ENCODE results near the gene SPTSSB. TPM values are rescaled to one million over a fixed set of nuclear protein-coding genes. Genes with fewer than 3 reads are reported as not detected.

SPTSSB gene
- total and polyA plus RNA-seq, 3 experiments from 2014 or later = 9.5 TPM; not detected in 2

GRCh38 chr3:161356287-161356686, 15.0 kb downstream of the SPTSSB start:
- Mint-ChIP-seq H3K4me3 (no peak overlapping the region), H3K36me3 (peaks cover 0 to 24% (median 5%) of the 10 kb centered on the region in 3 donors), H3K4me1 (peaks cover 0 to 4% (median 0%) of the 10 kb centered on the region in 3 donors), H3K27ac (no peak overlapping the region), H3K27me3 (peaks cover 6 to 38% of the 10 kb centered on the region in 2 donors), H3K9me3 (no peaks in the 10 kb centered on the region)
- no peaks in the 10 kb centered on the region for H3K4me1 ChIP-seq (ENCODE audit: insufficient read depth, low read length)
- no peaks in the 10 kb centered on the region for H3K9me3 ChIP-seq (ENCODE audit: low read length)
- no peak overlapping the region for H3K27ac ChIP-seq (ENCODE audit: low read depth, low read length)
- no peaks in the 10 kb centered on the region for H3K27me3 ChIP-seq (ENCODE audit: insufficient read depth, low read length, poor library complexity, severe bottlenecking)
- ChIA-PET CTCF (interaction anchor here (0.9 kb wide), 1 partner anchor 51 kb away, joined by 3 read pairs; no protein-coding TSS in a partner anchor), POLR2A (no interaction called here)
- H3K36me3 ChIP-seq (ENCODE audit: insufficient read depth, low read length) = no peaks in the 10 kb centered on the region
- H3K4me3 ChIP-seq (ENCODE audit: low read length) = no peak overlapping the region
- DNase-seq = no peak

GRCh38 chr3:161355508-161355907, 15.8 kb downstream of the SPTSSB start:
- H3K4me3 Mint-ChIP-seq = no peak overlapping the region
- H3K4me3 ChIP-seq (ENCODE audit: low read length) = no peak overlapping the region
- ChIA-PET POLR2A (no interaction called here), CTCF (interaction anchor here (0.9 kb wide), 1 partner anchor 51 kb away, joined by 3 read pairs; no protein-coding TSS in a partner anchor)
- peaks cover 4% of the 10 kb centered on the region in 3 donors for H3K4me1 Mint-ChIP-seq
- no peak overlapping the region for H3K27ac Mint-ChIP-seq
- no peaks in the 10 kb centered on the region for H3K27me3 ChIP-seq (ENCODE audit: insufficient read depth, low read length, poor library complexity, severe bottlenecking)
- H3K27me3 Mint-ChIP-seq = peaks cover 6 to 33% of the 10 kb centered on the region in 2 donors
- no peaks in the 10 kb centered on the region for H3K36me3 ChIP-seq (ENCODE audit: insufficient read depth, low read length)
- no peak overlapping the region for H3K27ac ChIP-seq (ENCODE audit: low read depth, low read length)
- H3K9me3 Mint-ChIP-seq = no peaks in the 10 kb centered on the region
- no peak for DNase-seq
- H3K36me3 Mint-ChIP-seq = peaks cover 0 to 24% (median 5%) of the 10 kb centered on the region in 3 donors
- no peaks in the 10 kb centered on the region for H3K9me3 ChIP-seq (ENCODE audit: low read length)
- H3K4me1 ChIP-seq (ENCODE audit: insufficient read depth, low read length) = peaks cover 2% of the 10 kb centered on the region

- Mint-ChIP-seq H3K27ac (no peak overlapping the region), H3K27me3 (peaks cover 3 to 30% of the 10 kb centered on the region in 2 donors), H3K9me3 (no peaks in the 10 kb centered on the region), H3K36me3 (peaks cover 0 to 24% (median 5%) of the 10 kb centered on the region in 3 donors), H3K4me3 (no peak overlapping the region), H3K4me1 (peaks cover 12 to 14% (median 14%) of the 10 kb centered on the region in 3 donors)
- CTCF ChIA-PET = no interaction called here
- H3K4me1 ChIP-seq (ENCODE audit: insufficient read depth, low read length) = peaks cover 12% of the 10 kb centered on the region
- no peak overlapping the region for H3K27ac ChIP-seq (ENCODE audit: low read depth, low read length)
- no peak for DNase-seq
- POLR2A ChIA-PET = no interaction called here
- no peaks in the 10 kb centered on the region for H3K36me3 ChIP-seq (ENCODE audit: insufficient read depth, low read length)
- H3K4me3 ChIP-seq (ENCODE audit: low read length) = no peak overlapping the region
- no peaks in the 10 kb centered on the region for H3K27me3 ChIP-seq (ENCODE audit: insufficient read depth, low read length, poor library complexity, severe bottlenecking)
- H3K9me3 ChIP-seq (ENCODE audit: low read length) = no peaks in the 10 kb centered on the region
Measured at GRCh38 chr3:161354554-161354953, 16.8 kb downstream of the SPTSSB start.

GRCh38 chr3:161351330-161351729, 20.0 kb downstream of the SPTSSB start:
- Histone ChIP-seq H3K4me1 (ENCODE audit: insufficient read depth, low read length) (peaks cover 20% of the 10 kb centered on the region), H3K27me3 (ENCODE audit: insufficient read depth, low read length, poor library complexity, severe bottlenecking) (no peaks in the 10 kb centered on the region), H3K4me3 (ENCODE audit: low read length) (no peak overlapping the region), H3K27ac (ENCODE audit: low read depth, low read length) (no peak overlapping the region), H3K36me3 (ENCODE audit: insufficient read depth, low read length) (no peaks in the 10 kb centered on the region), H3K9me3 (ENCODE audit: low read length) (no peaks in the 10 kb centered on the region)
- peaks cover 22 to 28% (median 24%) of the 10 kb centered on the region in 3 donors for H3K4me1 Mint-ChIP-seq
- H3K9me3 Mint-ChIP-seq = no peaks in the 10 kb centered on the region
- H3K36me3 Mint-ChIP-seq = peaks cover 0 to 13% (median 3%) of the 10 kb centered on the region in 3 donors
- CTCF ChIA-PET = interaction anchor here (1.5 to 2.1 kb wide), 2 partner anchors 20 to 44 kb away, joined by 3 to 7 read pairs; partner anchors contain the start of gene SPTSSB
- no peak for DNase-seq
- H3K27ac Mint-ChIP-seq = peak overlapping the region in 1 of 8 donors; percentile 15
- POLR2A ChIA-PET = no interaction called here
- H3K27me3 Mint-ChIP-seq = peaks cover 4 to 19% of the 10 kb centered on the region in 2 donors
- H3K4me3 Mint-ChIP-seq = no peak overlapping the region

- no peaks in the 10 kb centered on the region for H3K9me3 ChIP-seq (ENCODE audit: low read length)
- Mint-ChIP-seq H3K4me1 (peaks cover 22 to 28% (median 24%) of the 10 kb centered on the region in 3 donors), H3K27me3 (peaks cover 4 to 16% of the 10 kb centered on the region in 2 donors), H3K4me3 (no peak overlapping the region), H3K27ac (peak overlapping the region in 1 of 8 donors; percentile 21), H3K9me3 (no peaks in the 10 kb centered on the region), H3K36me3 (peaks cover 0 to 10% (median 3%) of the 10 kb centered on the region in 3 donors)
- H3K27ac ChIP-seq (ENCODE audit: low read depth, low read length) = no peak overlapping the region
- no peak for DNase-seq
- no peaks in the 10 kb centered on the region for H3K27me3 ChIP-seq (ENCODE audit: insufficient read depth, low read length, poor library complexity, severe bottlenecking)
- CTCF ChIA-PET = no interaction called here
- H3K4me1 ChIP-seq (ENCODE audit: insufficient read depth, low read length) = peaks cover 20% of the 10 kb centered on the region
- no peaks in the 10 kb centered on the region for H3K36me3 ChIP-seq (ENCODE audit: insufficient read depth, low read length)
- H3K4me3 ChIP-seq (ENCODE audit: low read length) = no peak overlapping the region
- POLR2A ChIA-PET = no interaction called here
Measured at GRCh38 chr3:161350916-161351315, 20.4 kb downstream of the SPTSSB start.

- Histone ChIP-seq H3K27me3 (ENCODE audit: insufficient read depth, low read length, poor library complexity, severe bottlenecking) (no peaks in the 10 kb centered on the region), H3K4me1 (ENCODE audit: insufficient read depth, low read length) (peaks cover 20% of the 10 kb centered on the region), H3K9me3 (ENCODE audit: low read length) (no peaks in the 10 kb centered on the region), H3K36me3 (ENCODE audit: insufficient read depth, low read length) (no peaks in the 10 kb centered on the region), H3K27ac (ENCODE audit: low read depth, low read length) (no peak overlapping the region), H3K4me3 (ENCODE audit: low read length) (no peak overlapping the region)
- Mint-ChIP-seq H3K36me3 (peaks cover 0 to 6% (median 0%) of the 10 kb centered on the region in 3 donors), H3K4me3 (peak overlapping the region in 5 of 7 donors; percentile 6 to 47 (median 18)), H3K9me3 (no peaks in the 10 kb centered on the region), H3K27ac (peak overlapping the region; percentile 6 to 84 (median 14)), H3K27me3 (peaks cover 4 to 10% of the 10 kb centered on the region in 2 donors), H3K4me1 (peaks cover 22 to 28% (median 24%) of the 10 kb centered on the region in 3 donors)
- POLR2A ChIA-PET = interaction anchor here (1.9 kb wide), 1 partner anchor 39 kb away, joined by 10 read pairs; no protein-coding TSS in a partner anchor
- CTCF ChIA-PET = no interaction called here
- peak in 4 of 5 donors; percentile 1 to 66 (median 46) for DNase-seq
Measured at GRCh38 chr3:161349529-161350312, 21.6 kb downstream of the SPTSSB start.

GRCh38 chr3:161348796-161349400, 22.4 kb downstream of the SPTSSB start:
- Mint-ChIP-seq H3K4me3 (peak overlapping the region in 1 of 7 donors; percentile 2), H3K27me3 (peaks cover 4 to 6% of the 10 kb centered on the region in 2 donors), H3K4me1 (peaks cover 22 to 28% (median 24%) of the 10 kb centered on the region in 3 donors), H3K36me3 (peaks cover 0 to 6% (median 0%) of the 10 kb centered on the region in 3 donors), H3K9me3 (no peaks in the 10 kb centered on the region), H3K27ac (peak overlapping the region in 2 of 8 donors; percentile 5 to 84)
- no peaks in the 10 kb centered on the region for H3K9me3 ChIP-seq (ENCODE audit: low read length)
- no peaks in the 10 kb centered on the region for H3K27me3 ChIP-seq (ENCODE audit: insufficient read depth, low read length, poor library complexity, severe bottlenecking)
- H3K36me3 ChIP-seq (ENCODE audit: insufficient read depth, low read length) = no peaks in the 10 kb centered on the region
- H3K27ac ChIP-seq (ENCODE audit: low read depth, low read length) = no peak overlapping the region
- CTCF ChIA-PET = no interaction called here
- H3K4me3 ChIP-seq (ENCODE audit: low read length) = no peak overlapping the region
- no peak for DNase-seq
- H3K4me1 ChIP-seq (ENCODE audit: insufficient read depth, low read length) = peaks cover 20% of the 10 kb centered on the region
- POLR2A ChIA-PET = interaction anchor here (1.9 kb wide), 1 partner anchor 39 kb away, joined by 10 read pairs; no protein-coding TSS in a partner anchor

- no peaks in the 10 kb centered on the region for H3K36me3 ChIP-seq (ENCODE audit: insufficient read depth, low read length)
- no peak overlapping the region for H3K4me3 ChIP-seq (ENCODE audit: low read length)
- POLR2A ChIA-PET = no interaction called here
- CTCF ChIA-PET = no interaction called here
- no peak overlapping the region for H3K27ac Mint-ChIP-seq
- no peak for DNase-seq
- no peak overlapping the region for H3K4me3 Mint-ChIP-seq
- no peak overlapping the region for H3K27ac ChIP-seq (ENCODE audit: low read depth, low read length)
- peaks cover 22 to 28% (median 24%) of the 10 kb centered on the region in 3 donors for H3K4me1 Mint-ChIP-seq
- peaks cover 20% of the 10 kb centered on the region for H3K4me1 ChIP-seq (ENCODE audit: insufficient read depth, low read length)
- H3K36me3 Mint-ChIP-seq = no peaks in the 10 kb centered on the region
- H3K9me3 ChIP-seq (ENCODE audit: low read length) = no peaks in the 10 kb centered on the region
- no peaks in the 10 kb centered on the region for H3K27me3 ChIP-seq (ENCODE audit: insufficient read depth, low read length, poor library complexity, severe bottlenecking)
- H3K27me3 Mint-ChIP-seq = peaks cover under 1 to 4% of the 10 kb centered on the region in 2 donors
- H3K9me3 Mint-ChIP-seq = no peaks in the 10 kb centered on the region
Measured at GRCh38 chr3:161347726-161348125, 23.6 kb downstream of the SPTSSB start.
